Heart right ventricle (tissue), 16 donors: ENCODE measurements around the gene RFXAP. TPM values are rescaled to one million over a fixed set of nuclear protein-coding genes. Genes with fewer than 3 reads are reported as not detected.

Experiments used
- ATAC-seq, 8 donors: fragments of 200-7000 bp; cut with Tn5 transposase; one replicate each; pipeline ENCODE4 v1.9.1; 2020; ENCODE audit warnings: mild to moderate bottlenecking in 8 of 8, moderate library complexity in 8 of 8, moderate number of reproducible peaks in 1 of 8
- DNase-seq, 2 donors: peaks; one replicate each; pipeline ENCODE4 v3.0.0-alpha.2; 2020
- H3K27ac ChIP-seq, 10 donors: fragments of 200-600 bp; sonication (generic) in 2 of 10; one replicate each; pipeline versions ENCODE4 v1.5.0 to v1.8.0; 2020 to 2022; ENCODE audit warnings: mild to moderate bottlenecking in 3 of 10
- H3K27me3 ChIP-seq, 7 donors: fragments of 200-600 bp; one replicate each; pipeline ENCODE4 v1.8.0; 2021 to 2022; ENCODE audit warnings: mild to moderate bottlenecking in 2 of 7
- H3K36me3 ChIP-seq, 9 donors: fragments of 200-600 bp; sonication (generic) in 1 of 9; one replicate each; pipeline versions ENCODE4 v1.5.0 to v1.8.0; 2020 to 2022; ENCODE audit warnings: mild to moderate bottlenecking in 2 of 9
- H3K4me1 ChIP-seq, 9 donors: fragments of 200-600 bp; sonication (generic) in 1 of 9; one replicate each; pipeline versions ENCODE4 v1.5.0 to v1.8.0; 2020 to 2022; ENCODE audit warnings: mild to moderate bottlenecking in 4 of 9
- H3K4me3 ChIP-seq, 10 donors: fragments of 200-600 bp; sonication (generic) in 2 of 10; one replicate each; pipeline versions ENCODE4 v1.5.0 to v1.8.0; 2020 to 2022; ENCODE audit warnings: mild to moderate bottlenecking in 7 of 10, moderate library complexity in 2 of 10
- H3K9me3 ChIP-seq, 11 donors: fragments of 200-600 bp in 10 of 11; sonication (generic) in 2 of 11; one replicate each; pipeline versions ENCODE4 v1.5.0 to v1.8.0; 2013 to 2022; ENCODE audit warnings: mild to moderate bottlenecking in 2 of 11, control low read depth in 1 of 11, moderate library complexity in 1 of 11
- CTCF ChIP-seq, 9 donors: fragments of 200-600 bp; sonication (generic) in 2 of 9; IDR thresholded peaks; one replicate each; pipeline versions ENCODE4 v1.5.0 to v1.8.0; 2021 to 2022; ENCODE audit warnings: antibody characterized with exemption in 9 of 9, mild to moderate bottlenecking in 5 of 9, moderate library complexity in 1 of 9
- WGBS, 2 donors: extraction: QIAGEN DNeasy Blood & Tissue Kit; methylation state at CpG; one replicate each; pipeline ENCODE4 v1.1.7; 2013; ENCODE audit warnings: inconsistent platforms in 1 of 2; 5-methylcytosine and 5-hydroxymethylcytosine counted together
- intact Hi-C, 10 donors: fragments of 100-400 bp; cut with DNase I; formaldehyde crosslinking; loops; one replicate each; pipeline versions ENCODE4 v1.11.1 to v1.14.2; 2022
- polyA plus RNA-seq, 2 donors: library from polyadenylated mRNA; stranded (reverse); fragments of 200-250 nt; gene quantifications; one replicate each; pipeline ENCODE4 v1.2.3, GENCODE V29; 2013
- total RNA-seq, 10 donors: library from RNA; stranded (reverse); fragmentation: NEBNext Ultra II Directional in 3 of 10; extraction: Animal tissue kit (Norgen Biotek cat#: 25700) in 3 of 10; gene quantifications; one replicate each; pipeline versions ENCODE4 v1.2.1 to v1.2.4, GENCODE V29; 2021 to 2023
- donor health status: Arrhythmogenic right ventricular cardiomyopathy.
- donor health status: ischemic (EF 13 %, LVEDD 7.1; RV severe dilation, severe dysfunction).
- donor health status: healthy with polysubstance abuse.
- donor health status: DM: no; HTN: yes; CAD: no.
- donor health status: DM: no; HTN: no; CAD: no.
- donor health status: ischemic (EF 25% LVEDD 6.9; RV normal size, moderate dysfunction).
- donor health status: ischemic (EF 25% LVEDD 5.7; RV mildly dilated, moderate dysfunction).
- donor health status: healthy.
- donor health status: DM: yes; HTN: yes; CAD: no.
- donor health status: Ischemic cardiomyopathy.
- donor health status: ischemic (EF 35%, LVEDD 5.7; RV mildly dilated, moderate dysfunction).
- donor health status: nonischemic (EF 11% LVEDD 7.7; RV severe dilation, severe dysfunction).
- donor health status: DM: yes; HTN: yes; CAD: no.
- donor health status: PGD.
- donor health status: ischemic (EF 29% LVEDD 5.4; RV normal size, mild dysfunction).
- donor health status: nonischemic (EF 23%, LVEDD 6.1; RV moderate dilation, normal function).

RFXAP gene
- total and polyA plus RNA-seq, 12 donors = 2.0 to 6.9 (median 3.7) TPM

GRCh38 chr13:36787181-36787580, 31.8 kb upstream of the RFXAP start:
- Histone ChIP-seq H3K36me3 (no peaks in the 10 kb centered on the region), H3K9me3 (no peaks in the 10 kb centered on the region), H3K4me1 (no peaks in the 10 kb centered on the region), H3K27ac (no peak overlapping the region), H3K4me3 (no peak overlapping the region), H3K27me3 (peaks cover 0 to 5% (median 0%) of the 10 kb centered on the region in 7 donors)
- intact Hi-C loops = no loop called here
- ATAC-seq (no peak), DNase-seq (no peak)
- no peak for TF ChIP-seq CTCF (IDR thresholded peaks at IDR 0.05)
- WGBS, 2 donors = 43 to 49% methylated on average over 3 of the region's 3 CpGs

- no peaks in the 10 kb centered on the region for H3K4me1 ChIP-seq
- TF ChIP-seq CTCF (IDR thresholded peaks at IDR 0.05) = no peak
- no peak for DNase-seq
- no peak for ATAC-seq
- H3K27me3 ChIP-seq = peaks cover 0 to 5% (median 0%) of the 10 kb centered on the region in 7 donors
- H3K27ac ChIP-seq = no peak overlapping the region
- intact Hi-C loops = no loop called here
- H3K9me3 ChIP-seq = no peaks in the 10 kb centered on the region
- 93 to 94% methylated on average over 4 of the region's 4 CpGs for WGBS, 2 donors
- H3K4me3 ChIP-seq = no peak overlapping the region
- no peaks in the 10 kb centered on the region for H3K36me3 ChIP-seq
These were observed 30.7 kb upstream of the RFXAP start for GRCh38 chr13:36788276-36788675.

GRCh38 chr13:36789061-36789460, 30.0 kb upstream of the RFXAP start:
- H3K9me3 ChIP-seq = no peaks in the 10 kb centered on the region
- H3K4me3 ChIP-seq = no peak overlapping the region
- H3K36me3 ChIP-seq = no peaks in the 10 kb centered on the region
- intact Hi-C loops = no loop called here
- H3K27ac ChIP-seq = no peak overlapping the region
- no peaks in the 10 kb centered on the region for H3K4me1 ChIP-seq
- peaks cover 0 to 5% (median 0%) of the 10 kb centered on the region in 7 donors for H3K27me3 ChIP-seq
- ATAC-seq (no peak), DNase-seq (no peak)
- no peak for TF ChIP-seq CTCF (IDR thresholded peaks at IDR 0.05)
- 83 to 89% methylated on average over 3 of the region's 3 CpGs for WGBS, 2 donors

GRCh38 chr13:36789730-36790129, 29.3 kb upstream of the RFXAP start:
- Histone ChIP-seq H3K4me3 (no peak overlapping the region), H3K9me3 (no peaks in the 10 kb centered on the region), H3K27me3 (peaks cover 0 to 1% (median 0%) of the 10 kb centered on the region in 7 donors), H3K27ac (no peak overlapping the region), H3K4me1 (no peaks in the 10 kb centered on the region), H3K36me3 (no peaks in the 10 kb centered on the region)
- intact Hi-C loops = no loop called here
- DNase-seq = no peak
- 91 to 93% methylated on average over 4 of the region's 4 CpGs for whole genome bisulfite sequencing, 2 donors
- ATAC-seq = no peak
- TF ChIP-seq CTCF (IDR thresholded peaks at IDR 0.05) = no peak
